Measurements from ENCODE around the gene CBLC.

DNA sequence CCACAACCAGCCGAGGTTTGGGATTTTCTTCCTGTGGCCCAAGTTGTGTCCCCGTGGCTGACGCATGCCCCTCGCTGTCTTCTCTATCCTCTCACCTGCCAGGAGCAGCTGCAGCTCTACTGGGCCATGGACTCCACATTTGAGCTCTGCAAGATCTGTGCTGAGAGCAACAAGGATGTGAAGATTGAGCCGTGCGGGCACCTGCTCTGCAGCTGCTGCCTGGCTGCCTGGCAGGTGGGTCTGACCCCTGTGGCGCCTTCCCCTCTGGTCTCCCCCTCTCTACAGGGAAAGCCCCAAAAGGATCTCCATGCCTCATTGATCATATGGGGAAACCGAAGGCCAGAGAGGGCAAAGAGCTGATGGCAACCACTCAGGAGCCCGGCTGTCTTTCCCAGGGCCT lies 14.6 kb downstream of the CBLC start:
- TF ChIP-seq JUND (IDR thresholded peaks at IDR 0.05) (no peak), FOXJ3 (CRISPR knock-in tag; IDR thresholded peaks at IDR 0.05) (no peak), RFX5 (IDR thresholded peaks at IDR 0.05; ENCODE audit: low read length) (no peak), POLR2AphosphoS5 (IDR thresholded peaks at IDR 0.05; ENCODE audit: low read depth, low read length) (no peak), EZH2phosphoT487 (IDR thresholded peaks at IDR 0.05; ENCODE audit: borderline replicate concordance, low read depth) (no peak), TCF12 (IDR thresholded peaks at IDR 0.05) (no peak), FOXM1 (IDR thresholded peaks at IDR 0.05; ENCODE audit: low read depth) (no peak), GABPA (IDR thresholded peaks at IDR 0.05; ENCODE audit: low read depth) (no peak), TAF1 (IDR thresholded peaks at IDR 0.05; ENCODE audit: borderline replicate concordance, low read depth, low read length) (no peak), MXI1 (IDR thresholded peaks at IDR 0.05; ENCODE audit: low read depth, low read length) (no peak)
- TF ChIP-seq, protein P1, sequence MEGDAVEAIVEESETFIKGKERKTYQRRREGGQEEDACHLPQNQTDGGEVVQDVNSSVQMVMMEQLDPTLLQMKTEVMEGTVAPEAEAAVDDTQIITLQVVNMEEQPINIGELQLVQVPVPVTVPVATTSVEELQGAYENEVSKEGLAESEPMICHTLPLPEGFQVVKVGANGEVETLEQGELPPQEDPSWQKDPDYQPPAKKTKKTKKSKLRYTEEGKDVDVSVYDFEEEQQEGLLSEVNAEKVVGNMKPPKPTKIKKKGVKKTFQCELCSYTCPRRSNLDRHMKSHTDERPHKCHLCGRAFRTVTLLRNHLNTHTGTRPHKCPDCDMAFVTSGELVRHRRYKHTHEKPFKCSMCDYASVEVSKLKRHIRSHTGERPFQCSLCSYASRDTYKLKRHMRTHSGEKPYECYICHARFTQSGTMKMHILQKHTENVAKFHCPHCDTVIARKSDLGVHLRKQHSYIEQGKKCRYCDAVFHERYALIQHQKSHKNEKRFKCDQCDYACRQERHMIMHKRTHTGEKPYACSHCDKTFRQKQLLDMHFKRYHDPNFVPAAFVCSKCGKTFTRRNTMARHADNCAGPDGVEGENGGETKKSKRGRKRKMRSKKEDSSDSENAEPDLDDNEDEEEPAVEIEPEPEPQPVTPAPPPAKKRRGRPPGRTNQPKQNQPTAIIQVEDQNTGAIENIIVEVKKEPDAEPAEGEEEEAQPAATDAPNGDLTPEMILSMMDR (IDR thresholded peaks at IDR 0.05) = no peak

Data from SK-N-SH (cell line).